Measurements from ENCODE around the gene DYNC2LI1. TPM values are rescaled to one million over a fixed set of nuclear protein-coding genes. Genes with fewer than 3 reads are reported as not detected.

The DYNC2LI1 gene
- total and polyA plus RNA-seq, 2 of the 8 experiments (the other 6 are each of a cell fraction or from before 2014, with no cell fraction given) = 3.9 to 7.6 TPM

Small RNA genes within 50 kb of the gene (small RNA-seq; reads per million reads assigned to genes)
- not detected for gene RN7SKP66 (ENCODE audit: insufficient read depth)

Other genes with a start within 250 kb of the DYNC2LI1 start
- gene THADA, start 178.0 kb upstream of the DYNC2LI1 start, total RNA-seq (2021; fragmentation: NEBNext Ultra II Directional; extraction: Animal tissue kit (Norgen Biotek cat#: 25700)) = 26.8 and 31.4 TPM in 2 replicates
- gene THADA, start 178.0 kb upstream of the DYNC2LI1 start, polyA plus RNA-seq (2011; rRNA removed) = 20.9 and 22.4 TPM in 2 replicates
- gene PLEKHH2, start 136.8 kb upstream of the DYNC2LI1 start, total RNA-seq (2021; fragmentation: NEBNext Ultra II Directional; extraction: Animal tissue kit (Norgen Biotek cat#: 25700)) = 3.1 and 5.0 TPM in 2 replicates
- gene PLEKHH2, start 136.8 kb upstream of the DYNC2LI1 start, polyA plus RNA-seq (2011; rRNA removed) = 2.0 and 2.2 TPM in 2 replicates
- not detected in 2 replicates for gene C1GALT1C1L, start 97.6 kb upstream of the DYNC2LI1 start, total RNA-seq (2021; fragmentation: NEBNext Ultra II Directional; extraction: Animal tissue kit (Norgen Biotek cat#: 25700))
- 0.12 TPM in 1 of 2 replicates, not detected in the other for gene C1GALT1C1L, start 97.6 kb upstream of the DYNC2LI1 start, polyA plus RNA-seq (2011; rRNA removed)
- not detected in 2 replicates for gene ABCG5, start 64.8 kb downstream of the DYNC2LI1 start, total RNA-seq (2021; fragmentation: NEBNext Ultra II Directional; extraction: Animal tissue kit (Norgen Biotek cat#: 25700))
- not detected in 2 replicates for gene ABCG5, start 64.8 kb downstream of the DYNC2LI1 start, polyA plus RNA-seq (2011; rRNA removed)
- gene ABCG8, start 64.9 kb downstream of the DYNC2LI1 start, total RNA-seq (2021; fragmentation: NEBNext Ultra II Directional; extraction: Animal tissue kit (Norgen Biotek cat#: 25700)) = not detected in 2 replicates
- 0.02 TPM in 1 of 2 replicates, not detected in the other for gene ABCG8, start 64.9 kb downstream of the DYNC2LI1 start, polyA plus RNA-seq (2011; rRNA removed)
- gene LRPPRC, start 221.9 kb downstream of the DYNC2LI1 start, total RNA-seq (2021; fragmentation: NEBNext Ultra II Directional; extraction: Animal tissue kit (Norgen Biotek cat#: 25700)) = 156 and 167 TPM in 2 replicates
- gene LRPPRC, start 221.9 kb downstream of the DYNC2LI1 start, polyA plus RNA-seq (2011; rRNA removed) = 43.4 and 43.8 TPM in 2 replicates